C1 segment of cervical spinal cord (tissue), 14 donors: ENCODE measurements around the gene APRT.

ENCODE experiments used
- DNase-seq, 14 donors: peaks; one replicate each; lab custom pipeline; 2025; lab: John Stamatoyannopoulos, UW

The APRT gene

DNA sequence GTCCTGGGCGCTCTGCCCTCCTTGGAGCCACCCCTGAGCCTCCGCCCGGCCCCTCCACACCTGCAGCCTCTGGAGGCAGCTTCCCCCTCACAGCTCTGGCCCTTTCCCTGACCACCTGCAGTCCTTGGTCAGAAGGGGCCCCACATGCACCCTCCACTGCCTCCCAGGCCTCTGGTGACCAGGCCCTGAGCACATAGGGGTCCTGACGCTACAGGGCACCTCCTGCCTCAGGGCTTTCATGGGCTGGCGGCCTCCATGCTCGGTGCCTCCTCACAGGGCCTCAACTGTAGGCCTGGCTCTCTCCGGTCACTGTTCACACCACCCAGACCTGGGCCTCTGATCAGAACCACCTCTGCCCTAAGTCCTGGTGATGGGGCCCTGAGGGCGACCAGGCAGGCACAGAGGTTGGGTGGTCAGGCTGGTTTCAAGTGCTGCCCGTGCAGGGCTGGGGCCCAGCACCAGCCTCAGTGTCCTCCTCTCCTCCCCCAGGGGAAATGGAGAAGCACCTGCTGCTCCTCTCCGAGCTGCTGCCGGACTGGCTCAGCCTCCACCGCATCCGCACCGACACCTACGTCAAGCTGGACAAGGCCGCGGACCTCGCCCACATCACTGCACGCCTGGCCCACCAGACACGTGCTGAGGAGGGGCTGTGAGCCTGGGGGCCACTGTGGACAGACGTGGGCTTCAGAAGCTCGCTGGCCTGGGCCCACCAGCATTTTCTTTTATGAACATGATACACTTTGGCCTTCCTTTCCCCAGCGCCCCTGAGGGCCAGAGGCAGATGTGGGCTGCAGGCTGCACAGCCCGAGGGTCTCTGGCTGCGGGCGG is 3.9 kb downstream of the APRT start:
- no peak for DNase-seq

DNA sequence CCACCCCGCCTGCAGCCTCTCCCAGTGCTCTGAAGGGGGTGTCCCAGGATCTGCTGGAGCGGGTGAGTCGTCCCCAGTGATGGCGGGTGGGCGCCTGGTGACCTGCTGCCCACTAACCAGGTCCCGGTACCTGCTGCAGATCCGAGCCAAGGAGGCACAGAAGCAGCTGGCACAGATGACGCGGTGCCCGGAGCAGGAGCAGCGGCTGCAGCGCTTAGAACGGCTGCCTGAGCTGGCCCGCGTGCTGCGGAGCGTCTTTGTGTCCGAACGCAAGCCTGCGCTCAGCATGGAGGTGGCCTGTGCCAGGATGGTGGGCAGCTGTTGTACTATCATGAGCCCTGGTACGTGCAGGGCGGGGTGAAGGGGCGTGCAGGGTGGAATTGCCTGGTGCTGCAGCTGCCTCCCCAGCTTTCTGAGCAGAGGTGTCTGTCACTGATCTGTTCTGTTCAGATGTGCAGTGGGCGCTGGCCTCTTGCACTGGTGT is 4.5 kb downstream of the APRT start:
- no peak for DNase-seq

DNA sequence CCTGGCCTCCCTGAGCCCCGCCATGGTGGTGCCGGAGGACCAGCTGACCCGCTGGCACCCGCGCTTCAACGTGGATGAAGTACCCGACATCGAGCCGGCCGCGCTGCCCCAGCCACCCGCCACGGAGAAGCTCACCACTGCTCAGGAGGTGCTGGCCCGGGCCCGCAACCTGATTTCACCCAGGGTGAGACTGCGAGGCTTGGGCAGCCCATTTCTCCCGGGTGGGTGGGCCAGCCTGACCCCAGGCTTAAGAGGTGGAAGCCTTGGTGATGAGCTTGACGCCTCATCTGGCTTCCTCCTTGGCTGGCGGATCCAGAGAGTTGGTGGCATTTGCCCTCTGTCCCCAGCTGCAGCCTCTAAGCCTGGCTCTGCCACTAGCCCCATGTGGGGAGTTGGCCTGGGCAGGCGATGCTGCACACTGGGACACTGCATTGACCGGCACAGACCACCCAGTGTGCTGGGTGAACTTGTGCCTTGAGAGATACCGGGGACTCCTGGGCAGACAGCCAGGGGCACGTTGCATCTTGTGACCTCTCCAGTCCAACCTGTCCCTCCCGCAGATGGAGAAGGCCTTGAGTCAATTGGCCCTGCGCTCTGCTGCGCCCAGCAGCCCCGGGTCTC is 5.1 kb downstream of the APRT start:
- DNase-seq, result no peak

DNA sequence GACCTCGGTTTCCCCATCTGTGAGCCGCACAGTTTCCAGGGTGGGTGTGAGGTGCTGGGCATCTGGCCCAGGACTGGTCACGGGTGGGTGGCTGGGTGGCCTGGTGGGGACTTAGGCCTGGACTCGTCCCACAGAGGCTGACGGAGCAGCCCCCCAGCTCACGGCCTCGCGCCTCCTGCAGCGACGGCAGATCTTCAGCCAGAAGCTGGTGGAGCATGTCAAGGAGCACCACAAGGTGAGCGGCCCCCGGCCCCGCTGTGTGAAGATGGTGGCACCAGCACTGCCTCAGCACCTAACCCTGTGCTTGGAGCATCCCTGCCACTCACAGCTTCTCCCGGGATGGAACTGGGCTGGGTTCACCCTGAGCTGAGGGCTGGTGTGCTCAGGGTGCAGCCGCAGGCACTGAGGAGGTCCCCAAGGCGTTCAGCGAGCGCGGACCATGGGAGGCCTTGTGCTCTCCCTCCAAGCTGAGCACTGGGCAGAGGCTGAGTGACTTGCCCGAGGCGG is 5.8 kb downstream of the APRT start:
- no peak for DNase-seq

DNA sequence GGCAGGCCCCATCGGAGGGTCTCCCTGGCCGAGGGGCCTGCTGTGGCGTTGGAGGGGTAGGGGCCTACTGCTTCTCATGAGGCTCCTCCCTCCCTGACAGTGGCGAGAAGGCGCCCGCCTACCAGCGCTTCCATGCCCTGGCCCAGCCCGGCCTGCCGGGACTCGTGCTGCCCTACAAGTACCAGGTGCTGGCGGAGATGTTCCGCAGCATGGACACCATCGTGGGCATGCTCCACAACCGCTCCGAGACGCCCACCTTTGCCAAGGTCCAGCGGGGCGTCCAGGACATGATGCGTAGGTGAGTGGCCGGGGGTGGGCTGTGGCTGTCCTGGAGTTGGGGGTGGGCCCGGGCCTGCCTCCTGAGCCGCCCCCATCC is 6.4 kb downstream of the APRT start:
- no peak for DNase-seq

DNA sequence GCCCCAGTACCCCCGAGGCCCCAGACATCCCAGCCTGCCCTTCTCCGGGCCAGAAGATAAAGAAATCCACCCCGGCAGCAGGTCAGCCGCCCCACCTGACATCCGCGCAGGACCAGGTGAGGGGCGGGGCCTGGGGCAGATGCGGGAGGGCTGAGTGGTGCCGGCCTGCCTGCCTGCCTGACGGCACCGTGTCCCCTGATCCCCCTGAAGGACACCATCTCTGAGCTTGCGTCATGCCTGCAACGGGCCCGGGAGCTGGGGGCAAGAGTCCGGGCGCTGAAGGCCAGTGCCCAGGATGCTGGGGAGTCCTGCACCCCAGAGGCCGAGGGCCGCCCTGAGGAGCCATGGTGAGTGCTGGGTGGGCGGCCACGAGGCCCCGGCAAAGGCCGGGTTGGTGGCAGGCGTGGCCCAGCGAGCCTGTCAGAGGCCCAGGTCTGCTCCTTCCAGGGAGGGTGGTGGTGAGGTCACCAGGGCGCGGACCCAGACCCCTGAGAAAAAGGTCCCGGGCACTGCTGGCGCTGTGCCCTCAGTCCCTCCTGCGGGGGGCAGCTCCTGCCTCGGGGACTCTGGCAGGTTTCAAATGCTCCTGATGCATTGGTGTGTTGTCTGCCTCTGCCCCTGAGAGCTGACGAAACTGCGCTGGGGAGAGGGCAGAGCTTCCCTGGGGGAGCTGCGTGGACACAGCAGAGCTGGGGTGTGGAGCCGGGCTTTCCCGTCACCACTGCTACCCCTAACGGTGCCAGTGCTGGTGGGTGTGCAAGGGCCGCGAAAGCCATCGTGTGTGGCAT is 7.0 kb downstream of the APRT start:
- DNase-seq, result peak in 1 of 14 donors; percentile 11

DNA sequence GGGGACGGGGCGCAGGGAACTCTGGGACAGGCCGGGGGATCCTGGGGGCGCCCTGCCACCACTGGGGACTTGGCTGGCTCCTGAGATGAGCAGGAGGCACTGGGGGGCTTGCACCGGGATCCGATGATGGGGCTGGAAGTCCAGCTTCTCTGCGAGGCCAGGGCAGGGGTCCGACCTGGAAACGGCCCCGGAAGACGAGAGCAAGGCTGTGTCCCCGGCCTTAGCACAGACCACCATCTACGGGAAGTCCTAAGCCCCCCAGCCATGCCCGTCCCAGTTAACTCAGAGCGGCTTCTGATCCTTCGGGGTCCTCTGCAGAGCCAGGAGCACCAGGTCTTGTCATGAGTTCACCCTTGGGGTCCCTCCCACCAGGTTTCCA is 7.6 kb downstream of the APRT start:
- no peak for DNase-seq

DNA sequence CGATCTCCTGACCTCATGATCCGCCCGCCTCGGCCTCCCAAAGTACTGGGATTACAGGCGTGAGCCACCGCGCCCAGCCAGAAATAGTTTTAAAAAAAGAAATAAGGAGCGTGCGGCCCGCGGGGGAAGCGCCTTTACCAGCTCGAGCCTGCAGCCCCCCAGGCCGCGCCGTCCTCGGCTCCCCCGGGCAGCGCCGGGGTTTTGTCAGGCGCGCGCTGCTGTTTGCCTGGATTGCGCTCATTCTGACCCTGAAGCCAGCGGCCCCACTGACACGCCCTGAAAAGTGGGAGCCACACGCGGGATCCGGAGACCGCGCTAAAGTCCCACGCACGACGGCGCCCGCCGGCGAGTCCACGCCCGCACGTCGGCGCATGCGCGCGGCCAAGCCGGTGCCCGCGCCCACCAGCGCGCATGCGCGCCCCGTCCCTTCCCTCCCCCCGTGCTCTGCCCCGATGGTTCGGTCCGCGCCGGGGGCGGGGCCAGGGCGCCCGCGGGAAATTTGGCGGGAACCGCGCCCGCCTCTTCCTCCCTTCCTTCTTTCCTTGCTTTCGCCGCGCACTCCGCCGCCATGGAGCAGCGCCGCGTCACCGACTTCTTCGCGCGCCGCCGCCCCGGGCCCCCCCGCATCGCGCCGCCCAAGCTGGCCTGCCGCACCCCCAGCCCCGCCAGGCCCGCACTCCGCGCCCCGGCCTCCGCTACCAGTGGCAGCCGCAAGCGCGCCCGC is 8.3 kb downstream of the APRT start, which contains the start of gene CDT1:
TSS of gene CDT1 (plus strand) at position 526 of the 724 bp plus-strand sequence. CDS start at position 569, 43 bp downstream.
- peak in 13 of 14 donors; percentile 16 to 90 (median 58) for DNase-seq

DNA sequence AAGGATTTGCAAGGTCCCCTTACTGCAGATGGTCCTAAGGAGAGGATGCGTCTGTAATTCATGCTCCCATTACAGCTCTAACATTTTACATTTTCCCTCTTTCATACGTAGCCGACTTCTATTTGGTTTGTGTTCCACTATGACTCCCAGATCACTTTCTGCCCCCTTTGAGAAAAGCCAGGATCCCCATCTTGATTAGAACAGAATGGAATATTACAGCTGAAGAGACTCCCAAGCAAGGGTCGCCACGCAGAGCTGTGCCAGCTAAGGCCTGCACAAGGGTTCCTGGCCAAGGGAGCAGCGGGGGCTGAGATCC is 11.5 kb downstream of the APRT start:
- no peak for DNase-seq

DNA sequence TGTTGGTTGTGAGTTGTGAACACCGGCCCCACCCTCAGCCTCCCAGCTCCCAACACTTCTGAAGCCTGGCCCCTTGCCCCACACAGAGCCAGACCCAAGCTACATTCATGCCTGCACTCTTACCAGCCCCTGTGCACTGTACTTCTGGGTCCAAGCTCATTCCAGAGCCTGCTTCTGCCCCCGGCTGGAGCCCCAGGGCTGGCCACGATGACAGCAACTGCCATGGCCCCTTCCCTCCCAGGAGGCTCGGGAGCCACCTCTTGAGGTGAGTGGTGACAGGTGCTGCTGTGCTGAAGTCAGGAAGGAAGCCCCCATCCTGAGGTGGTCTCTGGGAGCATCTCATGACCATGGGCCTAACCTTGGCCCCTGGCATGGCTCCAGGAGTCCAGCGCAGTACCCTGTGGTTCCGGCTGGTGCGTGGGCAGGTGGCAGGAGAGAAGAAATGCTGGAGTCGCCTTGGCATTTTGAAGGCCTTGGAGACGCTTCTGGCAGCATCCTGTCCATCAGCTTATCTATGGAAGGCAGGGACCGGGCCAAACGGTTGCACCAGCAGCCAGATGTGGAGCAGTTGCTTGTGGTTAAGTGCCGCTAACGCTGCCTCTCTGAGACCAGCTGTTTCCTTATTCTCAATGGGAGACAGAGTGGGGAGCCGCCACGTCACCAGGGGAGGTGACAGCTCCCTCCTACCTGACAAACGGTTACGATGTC is 12.0 kb downstream of the APRT start:
- DNase-seq, result no peak

DNA sequence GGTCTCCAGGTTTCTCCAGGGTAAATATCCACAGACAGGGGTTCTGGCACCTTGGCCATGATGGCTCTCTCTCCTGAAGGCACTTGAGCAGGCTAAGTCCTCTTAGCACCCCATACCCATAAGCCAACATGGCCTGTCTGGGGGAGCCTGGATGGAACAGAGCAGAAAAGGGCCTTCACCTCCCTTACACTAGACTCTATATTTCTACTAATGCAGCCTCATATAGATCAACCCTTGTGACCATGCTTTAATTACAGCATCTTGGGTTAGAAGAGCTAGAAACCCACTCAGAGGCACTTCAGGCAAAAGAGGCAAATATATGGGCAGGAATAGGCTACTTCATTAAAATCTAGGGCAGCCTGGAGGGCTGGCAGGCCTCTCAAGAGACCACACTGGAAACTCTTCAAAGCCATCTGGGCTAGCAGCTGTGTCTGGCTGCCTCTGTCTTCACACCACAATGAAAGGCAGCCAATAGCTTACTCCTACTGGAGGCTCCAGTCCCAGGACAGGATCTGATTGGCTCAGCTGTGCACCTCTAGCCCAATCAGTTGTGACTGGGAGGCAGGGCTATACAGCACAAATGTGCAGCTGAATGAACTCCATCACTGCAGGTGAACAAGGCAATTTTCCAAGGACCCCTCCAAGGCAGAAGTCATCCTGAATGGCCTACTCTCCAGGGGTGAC is 12.8 kb downstream of the APRT start:
- no peak for DNase-seq

DNA sequence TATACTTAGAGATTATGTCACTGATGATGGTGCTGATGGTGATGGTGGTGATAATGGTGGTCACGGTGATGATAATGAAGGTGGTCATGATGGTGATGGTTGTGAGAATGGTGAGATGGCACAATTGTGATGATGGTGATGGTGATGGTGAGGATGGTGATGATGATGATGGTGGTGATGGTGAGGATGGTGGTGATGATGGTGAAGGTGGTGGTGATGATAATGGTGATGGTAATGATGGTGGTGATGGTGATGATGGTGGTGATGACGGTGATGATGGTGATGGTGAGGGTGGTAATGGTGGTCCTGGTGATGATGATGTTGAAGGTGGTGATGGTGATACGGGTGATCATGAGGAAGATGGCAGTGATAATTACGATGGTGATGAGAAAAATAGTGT is 13.7 kb downstream of the APRT start:
- no peak for DNase-seq

DNA sequence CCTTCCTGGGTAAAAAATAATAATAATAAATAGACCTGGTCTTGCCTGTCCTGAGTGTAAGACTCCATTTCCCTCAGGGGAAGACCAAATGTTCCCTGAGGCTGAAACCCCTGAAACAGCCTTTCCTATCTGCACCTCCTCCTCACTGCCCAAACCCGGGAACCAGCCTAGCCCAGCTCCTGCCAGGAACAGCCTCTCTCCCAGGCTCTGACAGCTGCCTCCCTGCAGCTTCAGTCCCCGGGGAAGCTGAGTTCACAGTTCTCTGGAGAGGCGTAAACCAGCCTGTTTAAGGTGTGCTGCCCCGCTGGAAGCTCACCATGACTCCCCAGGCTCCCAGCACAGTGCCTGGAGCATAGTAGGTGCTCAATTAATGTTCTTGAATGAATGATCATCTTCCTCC is 15.4 kb downstream of the APRT start:
- no peak for DNase-seq

DNA sequence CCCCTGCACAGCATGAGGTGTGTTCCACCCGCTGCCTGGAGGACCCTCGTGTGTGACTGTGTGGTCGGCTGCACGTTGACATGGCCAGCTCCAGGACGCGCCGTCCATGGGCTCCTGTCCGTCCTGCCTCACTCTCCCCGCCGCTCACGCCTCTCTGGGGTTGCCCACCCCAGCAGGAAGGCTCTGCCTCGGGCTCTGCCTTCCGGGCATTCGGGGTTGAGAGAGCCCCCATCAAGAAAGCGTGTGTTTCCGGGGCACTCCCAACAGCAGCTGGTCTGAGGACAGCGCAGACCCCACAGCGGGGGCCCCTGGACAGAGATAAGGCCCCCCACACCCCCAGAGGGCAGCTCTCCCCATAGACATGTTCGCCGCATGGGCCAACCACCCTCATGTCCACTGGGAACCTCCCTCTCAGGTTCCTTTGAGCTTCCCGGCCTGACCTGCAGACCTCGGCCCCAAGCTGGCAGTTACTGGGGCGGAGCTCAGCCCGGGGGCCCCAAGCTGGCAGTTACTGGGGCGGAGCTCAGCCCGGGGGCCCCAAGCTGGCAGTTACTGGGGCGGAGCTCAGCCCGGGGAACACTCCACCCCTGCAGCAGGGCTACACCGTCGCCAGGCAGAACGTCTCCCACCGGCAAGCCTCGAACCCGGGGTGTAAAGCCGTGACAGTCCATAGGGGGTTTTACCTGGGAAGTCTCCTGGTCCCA is 18.3 kb downstream of the APRT start:
- DNase-seq, result no peak

DNA sequence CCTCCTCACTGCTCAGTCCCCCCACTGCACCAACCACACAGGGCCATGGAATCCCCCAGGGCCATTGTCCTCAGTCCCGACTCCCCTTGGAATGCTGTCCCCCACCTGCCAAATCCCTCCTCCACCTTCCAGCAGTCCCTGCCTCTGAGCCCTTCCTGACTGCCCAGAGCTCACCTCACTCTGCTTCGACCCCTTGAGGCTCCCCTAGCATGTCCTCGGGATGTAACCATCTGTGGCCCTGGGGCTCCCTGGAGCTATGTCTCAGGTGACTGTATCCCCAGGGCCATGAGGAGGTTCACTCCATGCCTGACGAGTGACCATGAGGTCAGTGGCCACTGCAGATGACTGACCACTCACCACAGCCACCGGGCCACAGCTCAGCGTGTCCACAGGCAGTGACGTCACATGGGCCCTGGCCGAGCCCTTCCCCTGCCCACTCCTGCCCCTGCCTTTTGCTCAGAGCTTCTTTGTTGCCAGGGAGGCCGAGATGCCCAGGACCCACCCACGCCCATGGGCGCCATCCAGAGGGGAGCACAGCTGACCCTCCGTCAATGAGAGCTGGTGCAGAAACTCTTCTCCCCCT is 19.0 kb downstream of the APRT start:
- no peak for DNase-seq

DNA sequence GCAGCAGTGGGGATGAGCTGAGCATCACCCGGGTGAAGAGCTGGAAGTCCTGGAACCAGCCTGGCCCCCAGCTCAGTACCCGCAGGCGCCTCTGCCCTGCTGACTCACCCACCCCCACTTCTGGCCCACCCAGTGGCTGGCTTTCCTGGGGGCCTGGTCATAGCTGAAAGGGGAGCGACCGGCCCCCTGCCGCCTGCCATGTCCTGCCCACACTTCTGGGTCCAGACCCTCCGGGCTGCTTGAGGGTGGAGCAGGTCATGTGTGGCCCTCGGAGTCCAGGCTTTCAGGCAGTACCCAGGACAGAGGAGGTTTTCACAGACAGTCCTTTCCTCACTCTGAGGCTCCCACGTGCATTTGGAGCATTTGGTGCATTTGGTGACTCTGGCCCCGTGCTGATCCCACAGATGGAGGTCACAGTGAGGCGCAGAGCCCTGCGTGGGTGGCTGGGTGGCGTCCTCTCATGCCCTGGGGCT is 19.6 kb downstream of the APRT start:
- DNase-seq, result no peak

DNA sequence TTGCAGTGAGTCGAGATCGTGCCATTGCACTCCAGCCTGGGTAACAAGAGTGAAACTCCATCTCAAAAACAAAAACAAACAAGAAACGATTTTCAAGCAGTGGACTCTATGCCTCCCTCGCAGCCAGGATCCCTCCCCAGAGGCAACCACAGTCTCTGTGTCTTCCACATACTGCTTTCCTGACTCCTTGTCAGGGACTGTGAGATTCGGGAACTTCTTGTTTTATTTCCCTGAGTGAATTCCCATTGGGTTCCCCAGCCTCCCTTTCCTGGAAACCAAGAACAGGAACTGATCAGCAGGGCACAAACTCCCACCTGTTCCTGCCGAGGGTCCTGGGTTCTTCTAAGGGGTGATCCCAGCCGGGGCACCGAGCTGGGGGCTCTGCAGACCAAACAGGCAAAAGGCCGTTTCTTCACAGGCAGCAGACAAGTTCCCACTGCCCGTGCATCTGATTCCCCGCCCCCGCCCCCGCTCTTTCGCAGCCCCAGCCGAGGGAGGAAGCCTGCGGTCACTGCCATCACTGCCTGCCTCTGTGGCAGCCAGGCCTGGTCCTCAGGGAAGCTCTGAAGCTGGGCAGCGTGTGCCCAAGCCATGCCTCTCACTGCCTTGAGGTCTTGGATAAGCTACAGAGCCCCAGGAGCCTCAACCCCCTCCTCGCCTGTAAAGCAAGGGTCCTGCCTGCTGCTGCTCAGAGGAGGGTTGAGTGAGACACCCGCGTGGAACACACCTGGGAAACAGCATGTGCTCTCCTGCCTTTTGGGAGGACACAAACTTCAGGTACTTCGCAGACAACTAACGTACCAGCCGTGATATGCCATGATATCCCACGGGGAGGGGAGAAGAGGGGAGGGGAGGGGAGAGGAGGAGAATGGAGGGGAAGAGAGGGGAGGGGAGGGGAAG is 21.2 kb downstream of the APRT start:
- DNase-seq, result peak in 6 of 14 donors; percentile 22 to 58 (median 36)

DNA sequence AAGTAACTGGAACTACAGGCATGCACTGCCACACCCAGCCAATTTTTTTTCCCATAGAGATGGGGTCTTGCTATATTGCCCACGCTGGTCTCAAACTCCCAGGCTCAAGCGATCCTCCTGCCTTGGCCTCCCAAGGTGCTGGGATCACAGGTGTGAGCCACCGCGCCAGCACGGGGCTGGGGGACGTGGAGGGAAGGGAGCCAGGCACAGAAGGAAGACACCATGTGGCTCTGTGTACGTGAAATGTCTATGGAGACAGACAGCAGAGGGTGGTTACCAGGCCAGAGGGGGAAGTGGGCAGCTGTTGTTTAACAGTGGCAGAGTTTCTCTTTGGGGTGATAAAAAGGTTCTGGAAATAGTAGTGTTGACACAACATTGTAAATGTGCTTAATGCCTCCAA is 22.1 kb downstream of the APRT start:
- DNase-seq, result peak in 3 of 14 donors; percentile 16 to 24 (median 21)
